Measurements from ENCODE around the gene PACS1. TPM values are rescaled to one million over a fixed set of nuclear protein-coding genes. Genes with fewer than 3 reads are reported as not detected.
A peak's percentile ranks its signal among the peaks of the same experiment; 100 is the strongest.

Gene PACS1
- polyA plus RNA-seq, 3 donors: 44.0 to 50.8 (median 45.6) TPM

- DNase-seq (ENCODE audit: low read depth in 3 of 3, low spot score in 2 of 3): no peak
Observed at GRCh38 chr11:66048547-66049323, 21.3 kb upstream of the PACS1 start, which contains the start of gene GAL3ST3. Gene GAL3ST3 (minus strand): TSS chr11:66049161. CDS start chr11:66045415, 3,746 bp downstream.

GRCh38 chr11:66050581-66051231 lies 19.4 kb upstream of the PACS1 start:
- DNase-seq (ENCODE audit: low read depth in 3 of 3, low spot score in 2 of 3): no peak

GRCh38 chr11:66051371-66051765 lies 18.7 kb upstream of the PACS1 start:
- DNase-seq (ENCODE audit: low read depth in 3 of 3, low spot score in 2 of 3): no peak

GRCh38 chr11:66051766-66052663 lies 18.1 kb upstream of the PACS1 start, which contains the start of gene SF3B2:
Gene SF3B2 (plus strand): TSS chr11:66052364. CDS start chr11:66052385, 21 bp downstream.
- DNase-seq (ENCODE audit: low read depth in 3 of 3, low spot score in 2 of 3): peak; percentile 90 to 95 (median 91)

- no peak for DNase-seq (ENCODE audit: low read depth in 3 of 3, low spot score in 2 of 3)
Observed at GRCh38 chr11:66052664-66052982, 17.4 kb upstream of the PACS1 start.

- no peak for DNase-seq (ENCODE audit: low read depth in 3 of 3, low spot score in 2 of 3)
Observed at GRCh38 chr11:66055021-66055420, 15.1 kb upstream of the PACS1 start.

GRCh38 chr11:66056501-66056900 lies 13.6 kb upstream of the PACS1 start:
- no peak for DNase-seq (ENCODE audit: low read depth in 3 of 3, low spot score in 2 of 3)

GRCh38 chr11:66059966-66060680 lies 9.9 kb upstream of the PACS1 start:
- no peak for DNase-seq (ENCODE audit: low read depth in 3 of 3, low spot score in 2 of 3)

- DNase-seq (ENCODE audit: low read depth in 3 of 3, low spot score in 2 of 3): no peak
Observed at GRCh38 chr11:66061268-66061667, 8.8 kb upstream of the PACS1 start.

GRCh38 chr11:66062408-66062807 lies 7.7 kb upstream of the PACS1 start:
- no peak for DNase-seq (ENCODE audit: low read depth in 3 of 3, low spot score in 2 of 3)

GRCh38 chr11:66063900-66064299 lies 6.2 kb upstream of the PACS1 start:
- DNase-seq (ENCODE audit: low read depth in 3 of 3, low spot score in 2 of 3): no peak

GRCh38 chr11:66064571-66064970 lies 5.5 kb upstream of the PACS1 start:
- no peak for DNase-seq (ENCODE audit: low read depth in 3 of 3, low spot score in 2 of 3)

GRCh38 chr11:66066751-66067150 lies 3.3 kb upstream of the PACS1 start:
- no peak for DNase-seq (ENCODE audit: low read depth in 3 of 3, low spot score in 2 of 3)

- no peak for DNase-seq (ENCODE audit: low read depth in 3 of 3, low spot score in 2 of 3)
Observed at GRCh38 chr11:66067640-66068039, 2.4 kb upstream of the PACS1 start.

GRCh38 chr11:66068154-66068821 lies 1.8 kb upstream of the PACS1 start:
- no peak for DNase-seq (ENCODE audit: low read depth in 3 of 3, low spot score in 2 of 3)

GRCh38 chr11:66068923-66069714 lies 953 bp upstream of the PACS1 start:
- DNase-seq (ENCODE audit: low read depth in 3 of 3, low spot score in 2 of 3): no peak

GRCh38 chr11:66070604-66071380 lies 720 bp downstream of the PACS1 start:
- no peak for DNase-seq (ENCODE audit: low read depth in 3 of 3, low spot score in 2 of 3)

GRCh38 chr11:66071381-66071801 lies 1.3 kb downstream of the PACS1 start:
- no peak for DNase-seq (ENCODE audit: low read depth in 3 of 3, low spot score in 2 of 3)
